H9 (cell line): ENCODE data around the gene ITPKB. TPM values are rescaled to one million over a fixed set of nuclear protein-coding genes. Genes with fewer than 3 reads are reported as not detected.

Experiments used
- DNase-seq: peaks from one replicate; pipeline ENCODE4 v3.0.0-alpha.2; 2017
- H2AFZ ChIP-seq: one replicate; pipeline ENCODE4 v1.6.1; 2013; ENCODE audit warnings: mild to moderate bottlenecking, low read length, control low read depth, moderate library complexity
- H2AK5ac ChIP-seq: 2 replicates; pipeline ENCODE4 v1.6.1; 2013; ENCODE audit warnings: low read length, control low read depth, mixed read lengths; ENCODE audit not compliant: insufficient read length
- H2BK120ac ChIP-seq: one replicate; pipeline ENCODE4 v1.6.1; 2013; ENCODE audit warnings: low read depth, mild to moderate bottlenecking, low read length, control low read depth, inconsistent platforms; ENCODE audit not compliant: poor library complexity, severe bottlenecking
- H2BK12ac ChIP-seq: 2 replicates; pipeline ENCODE4 v1.6.1; 2013; ENCODE audit warnings: low read length, control low read depth, mixed read lengths, low read depth; ENCODE audit not compliant: insufficient read length
- H2BK15ac ChIP-seq: 2 replicates; pipeline ENCODE4 v1.6.1; 2013; ENCODE audit warnings: low read depth, low read length, control low read depth
- H2BK20ac ChIP-seq: one replicate; pipeline ENCODE4 v1.6.1; 2013; ENCODE audit warnings: low read depth, mild to moderate bottlenecking, low read length, control low read depth, inconsistent platforms; ENCODE audit not compliant: poor library complexity, severe bottlenecking
- H2BK5ac ChIP-seq: 2 replicates; pipeline ENCODE4 v1.6.1; 2013; ENCODE audit warnings: low read length, control low read depth, mixed read lengths; ENCODE audit not compliant: insufficient read length
- H3K14ac ChIP-seq: 2 replicates; pipeline ENCODE4 v1.6.1; 2013; ENCODE audit warnings: low read length, control low read depth; ENCODE audit not compliant: insufficient read depth
- H3K18ac ChIP-seq: 2 replicates; pipeline ENCODE4 v1.6.1; 2013; ENCODE audit warnings: low read depth, mild to moderate bottlenecking, mixed read lengths, low read length, control low read depth; ENCODE audit not compliant: insufficient read length
- H3K23ac ChIP-seq: 2 replicates; pipeline ENCODE4 v1.6.1; 2013; ENCODE audit warnings: low read length, control low read depth, mixed read lengths, low read depth; ENCODE audit not compliant: insufficient read length
- H3K23me2 ChIP-seq: 2 replicates; pipeline ENCODE4 v1.6.1; 2013; ENCODE audit warnings: low read depth, mild to moderate bottlenecking, mixed read lengths, low read length, control low read depth; ENCODE audit not compliant: insufficient read length, poor library complexity, severe bottlenecking
- H3K27ac ChIP-seq: 2 replicates; pipeline ENCODE4 v1.5.1; 2013; ENCODE audit warnings: low read length, control low read depth, mixed read lengths, low read depth; ENCODE audit not compliant: insufficient read length
- H3K27me3 ChIP-seq: 2 replicates; pipeline ENCODE4 v1.6.1; 2013; ENCODE audit warnings: low read length, control low read depth, inconsistent platforms; ENCODE audit not compliant: insufficient read depth
- H3K4ac ChIP-seq: 2 replicates; pipeline ENCODE4 v1.6.1; 2013; ENCODE audit warnings: low read depth, mild to moderate bottlenecking, control low read depth, inconsistent platforms, low read length, moderate library complexity
- H3K4me1 ChIP-seq: 2 replicates; pipeline ENCODE4 v1.6.1; 2013; ENCODE audit warnings: low read length, control low read depth, inconsistent platforms; ENCODE audit not compliant: insufficient read depth
- H3K4me2 ChIP-seq: 2 replicates; pipeline ENCODE4 v1.6.1; 2013; ENCODE audit warnings: low read length, control low read depth, mixed read lengths; ENCODE audit not compliant: insufficient read length, insufficient read depth
- H3K56ac ChIP-seq: 2 replicates; pipeline ENCODE4 v1.6.1; 2013; ENCODE audit warnings: low read depth, mild to moderate bottlenecking, mixed read lengths, low read length, control low read depth; ENCODE audit not compliant: insufficient read length
- H3K79me1 ChIP-seq: 2 replicates; pipeline ENCODE4 v1.6.1; 2013; ENCODE audit warnings: low read depth, mild to moderate bottlenecking, moderate library complexity, low read length, control low read depth, inconsistent platforms; ENCODE audit not compliant: insufficient read depth, poor library complexity, severe bottlenecking
- H3K79me2 ChIP-seq: 2 replicates; pipeline ENCODE4 v1.6.1; 2013; ENCODE audit warnings: low read length, control low read depth, inconsistent platforms; ENCODE audit not compliant: insufficient read depth
- H3K9ac ChIP-seq: 2 replicates; pipeline ENCODE4 v1.6.1; 2013; ENCODE audit warnings: low read length, control low read depth, mixed read lengths; ENCODE audit not compliant: insufficient read length; ENCODE audit errors: extremely low read depth
- H3K9me3 ChIP-seq: one replicate; pipeline ENCODE4 v1.6.1; 2013; ENCODE audit warnings: low read depth, low read length, inconsistent platforms; ENCODE audit not compliant: control insufficient read depth
- H3T11ph ChIP-seq: one replicate; pipeline ENCODE4 v1.6.1; 2013; ENCODE audit warnings: mild to moderate bottlenecking, low read length, control low read depth, inconsistent platforms
- H4K20me1 ChIP-seq: one replicate; pipeline ENCODE4 v1.6.1; 2013; ENCODE audit not compliant: control insufficient read depth, insufficient read length, insufficient read depth
- H4K5ac ChIP-seq: 2 replicates; pipeline ENCODE4 v1.6.1; 2013; ENCODE audit warnings: low read depth, mild to moderate bottlenecking, mixed read lengths, low read length, control low read depth; ENCODE audit not compliant: insufficient read length
- H4K8ac ChIP-seq: replicated peaks from 2 replicates; pipeline ENCODE4 v1.6.1; 2013; ENCODE audit warnings: low read length, control low read depth, mixed read lengths, low read depth; ENCODE audit not compliant: insufficient read length
- H4K91ac ChIP-seq: 2 replicates; pipeline ENCODE4 v1.6.1; 2013; ENCODE audit warnings: low read depth, mild to moderate bottlenecking, moderate library complexity, mixed read lengths, low read length, control low read depth; ENCODE audit not compliant: insufficient read length
- H3K27ac Mint-ChIP-seq, 3 experiments: 2 replicates in 2 of 3; 3 replicates in 1 of 3; pipeline ENCODE4 v1.8.0; 2020 to 2021; ENCODE audit warnings: mixed read lengths in 3 of 3, mild to moderate bottlenecking in 1 of 3, moderate library complexity in 1 of 3
- H3K27me3 Mint-ChIP-seq: 2 replicates; pipeline ENCODE4 v1.8.0; 2021; ENCODE audit warnings: low read depth, mild to moderate bottlenecking, moderate library complexity, mixed read lengths
- H3K36me3 Mint-ChIP-seq, 3 experiments: 2 replicates in 2 of 3; 3 replicates in 1 of 3; pipeline ENCODE4 v1.8.0; 2020 to 2021; ENCODE audit warnings: low read depth in 3 of 3, mixed read lengths in 3 of 3; ENCODE audit not compliant: insufficient read depth in 1 of 3
- H3K4me1 Mint-ChIP-seq, 2 experiments: 2 replicates each; pipeline ENCODE4 v1.8.0; 2020; ENCODE audit warnings: mixed read lengths in 2 of 2
- H3K4me3 Mint-ChIP-seq, 2 experiments: 2 replicates in 1 of 2; 3 replicates in 1 of 2; pipeline ENCODE4 v1.8.0; 2020 to 2021; ENCODE audit warnings: mild to moderate bottlenecking in 2 of 2, mixed read lengths in 2 of 2, moderate library complexity in 1 of 2
- H3K9me3 Mint-ChIP-seq, 2 experiments: 2 replicates in 1 of 2; 3 replicates in 1 of 2; pipeline ENCODE4 v1.8.0; 2020; ENCODE audit warnings: mild to moderate bottlenecking in 2 of 2, mixed read lengths in 2 of 2, moderate library complexity in 1 of 2
- WGBS: extraction: QIAGEN DNeasy Blood & Tissue Kit; methylation state at CpG from one replicate; pipeline ENCODE4 v1.1.7; 2013; ENCODE audit warnings: missing lambda C conversion rate, low lambda C conversion rate, mixed read lengths; ENCODE audit not compliant: insufficient read length; ENCODE audit errors: extremely low coverage; 5-methylcytosine and 5-hydroxymethylcytosine counted together
- total RNA-seq: library from RNA; stranded (reverse); gene quantifications from 2 replicates; pipeline ENCODE4 v1.2.1, GENCODE V29; 2021
- TF ChIP-seq, protein P1 (sequence below): fragments of 200-600 bp; sonication (generic); conservative IDR thresholded peaks from 3 replicates; pipeline ENCODE4 v1.8.0; 2021; ENCODE audit warnings: antibody characterized with exemption, mild to moderate bottlenecking

The ITPKB gene
- total RNA-seq, 1 experiment from 2014 or later = 3.8 TPM

DNA sequence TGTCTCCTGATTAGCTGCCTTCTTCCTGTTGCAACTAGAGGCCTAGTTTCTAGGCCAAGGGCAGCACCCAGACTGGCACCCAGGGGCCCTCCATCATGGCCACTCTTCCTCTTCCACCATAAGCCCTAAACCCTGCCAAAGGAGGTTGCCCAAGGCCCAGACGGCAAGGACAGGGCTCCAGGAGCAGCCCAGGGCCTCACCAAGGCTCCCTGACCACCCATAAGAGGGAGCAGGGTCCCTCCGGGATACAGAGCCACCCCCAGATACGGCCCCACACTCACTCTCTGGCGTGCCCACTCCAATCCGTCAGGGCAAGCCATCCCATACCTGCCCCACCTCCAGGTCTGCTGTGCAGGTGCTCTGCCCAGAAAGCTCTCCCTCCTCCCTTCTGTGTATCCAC is 79.9 kb downstream of the ITPKB start:
- Histone ChIP-seq H3K18ac (no peak overlapping the region), H3K4me2 (no peak overlapping the region), H2AK5ac (no peak overlapping the region), H3K9me3 (no peaks in the 10 kb centered on the region), H3K14ac (no peak overlapping the region), H3K23me2 (no peaks in the 10 kb centered on the region), H4K5ac (no peak overlapping the region), H2AFZ (no peak overlapping the region), H2BK5ac (no peak overlapping the region), H3K9ac (no peak overlapping the region), H3K56ac (no peak overlapping the region), H3K27me3 (no peaks in the 10 kb centered on the region), H2BK12ac (no peak overlapping the region), H3K79me2 (no peaks in the 10 kb centered on the region), H3K79me1 (no peaks in the 10 kb centered on the region), H3T11ph (no peak overlapping the region), H4K20me1 (no peaks in the 10 kb centered on the region), H4K91ac (no peak overlapping the region), H2BK15ac (no peak overlapping the region), H3K4me1 (peaks cover 11% of the 10 kb centered on the region; the same call in 1 of the 2 replicates), H2BK120ac (no peak overlapping the region), H4K8ac (no peak overlapping the region), H2BK20ac (no peak overlapping the region), H3K4ac (no peak overlapping the region), H3K27ac (no peak overlapping the region), H3K23ac (no peak overlapping the region)
- Mint-ChIP-seq H3K4me1 (peaks cover 64 to 73% of the 10 kb centered on the region in 2 experiments), H3K27me3 (peaks cover 6% of the 10 kb centered on the region; the same call in 1 of the 2 replicates), H3K36me3 (no peaks in the 10 kb centered on the region), H3K9me3 (no peaks in the 10 kb centered on the region), H3K4me3 (no peak overlapping the region), H3K27ac (no peak overlapping the region)
- WGBS = no CpG with 5 or more reads among the region's 5 CpGs
- DNase-seq = no peak
- TF ChIP-seq, protein P1, sequence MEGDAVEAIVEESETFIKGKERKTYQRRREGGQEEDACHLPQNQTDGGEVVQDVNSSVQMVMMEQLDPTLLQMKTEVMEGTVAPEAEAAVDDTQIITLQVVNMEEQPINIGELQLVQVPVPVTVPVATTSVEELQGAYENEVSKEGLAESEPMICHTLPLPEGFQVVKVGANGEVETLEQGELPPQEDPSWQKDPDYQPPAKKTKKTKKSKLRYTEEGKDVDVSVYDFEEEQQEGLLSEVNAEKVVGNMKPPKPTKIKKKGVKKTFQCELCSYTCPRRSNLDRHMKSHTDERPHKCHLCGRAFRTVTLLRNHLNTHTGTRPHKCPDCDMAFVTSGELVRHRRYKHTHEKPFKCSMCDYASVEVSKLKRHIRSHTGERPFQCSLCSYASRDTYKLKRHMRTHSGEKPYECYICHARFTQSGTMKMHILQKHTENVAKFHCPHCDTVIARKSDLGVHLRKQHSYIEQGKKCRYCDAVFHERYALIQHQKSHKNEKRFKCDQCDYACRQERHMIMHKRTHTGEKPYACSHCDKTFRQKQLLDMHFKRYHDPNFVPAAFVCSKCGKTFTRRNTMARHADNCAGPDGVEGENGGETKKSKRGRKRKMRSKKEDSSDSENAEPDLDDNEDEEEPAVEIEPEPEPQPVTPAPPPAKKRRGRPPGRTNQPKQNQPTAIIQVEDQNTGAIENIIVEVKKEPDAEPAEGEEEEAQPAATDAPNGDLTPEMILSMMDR = no peak
